ENCODE results near the gene MSI2.

DNA sequence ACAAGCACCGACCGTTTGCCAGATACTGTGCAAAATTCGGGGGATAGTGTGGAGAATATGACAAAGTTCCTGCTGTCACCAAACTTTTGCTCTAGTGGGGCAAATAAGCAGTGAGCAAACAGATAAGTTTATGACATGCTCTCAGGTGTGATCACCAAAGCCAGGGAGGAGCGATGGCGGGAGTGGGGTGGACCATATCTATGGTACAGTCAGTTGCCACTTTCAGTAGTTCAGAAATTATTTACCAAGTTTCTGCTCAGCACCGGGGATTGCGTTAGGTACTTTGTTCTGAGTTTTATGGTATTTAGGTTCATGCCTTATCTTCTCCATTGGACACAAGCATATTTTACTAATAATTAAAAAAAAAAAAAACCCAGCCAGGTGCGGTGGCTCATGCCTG lies 11.9 kb downstream of the MSI2 start:
- TF ChIP-seq, protein P1, sequence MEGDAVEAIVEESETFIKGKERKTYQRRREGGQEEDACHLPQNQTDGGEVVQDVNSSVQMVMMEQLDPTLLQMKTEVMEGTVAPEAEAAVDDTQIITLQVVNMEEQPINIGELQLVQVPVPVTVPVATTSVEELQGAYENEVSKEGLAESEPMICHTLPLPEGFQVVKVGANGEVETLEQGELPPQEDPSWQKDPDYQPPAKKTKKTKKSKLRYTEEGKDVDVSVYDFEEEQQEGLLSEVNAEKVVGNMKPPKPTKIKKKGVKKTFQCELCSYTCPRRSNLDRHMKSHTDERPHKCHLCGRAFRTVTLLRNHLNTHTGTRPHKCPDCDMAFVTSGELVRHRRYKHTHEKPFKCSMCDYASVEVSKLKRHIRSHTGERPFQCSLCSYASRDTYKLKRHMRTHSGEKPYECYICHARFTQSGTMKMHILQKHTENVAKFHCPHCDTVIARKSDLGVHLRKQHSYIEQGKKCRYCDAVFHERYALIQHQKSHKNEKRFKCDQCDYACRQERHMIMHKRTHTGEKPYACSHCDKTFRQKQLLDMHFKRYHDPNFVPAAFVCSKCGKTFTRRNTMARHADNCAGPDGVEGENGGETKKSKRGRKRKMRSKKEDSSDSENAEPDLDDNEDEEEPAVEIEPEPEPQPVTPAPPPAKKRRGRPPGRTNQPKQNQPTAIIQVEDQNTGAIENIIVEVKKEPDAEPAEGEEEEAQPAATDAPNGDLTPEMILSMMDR (IDR thresholded peaks at IDR 0.05) = no peak
- TF ChIP-seq POLR2A (IDR thresholded peaks at IDR 0.05) = no peak
